ENCODE data around the gene FLAD1. TPM values are rescaled to one million over a fixed set of nuclear protein-coding genes. Genes with fewer than 3 reads are reported as not detected.

Gene FLAD1
- total RNA-seq, 1 donor from 2014 or later: 20.6 TPM

GRCh38 chr1:155001675-155002463, 18.7 kb downstream of the FLAD1 start:
- no peaks in the 10 kb centered on the region for H3K27me3 ChIP-seq
- H3K36me3 ChIP-seq: no peaks in the 10 kb centered on the region
- peak overlapping the region; percentile 99 for H3K27ac ChIP-seq
- H3K4me1 ChIP-seq: peaks cover 59% of the 10 kb centered on the region
- intact Hi-C loops (cut with DNase I): loop anchor here (2.0 to 5.0 kb wide), 4 partner anchors 15 to 675 kb away; partner anchors contain the start of genes ADAM15 and ATP8B2
- DNase-seq (ENCODE audit: extremely low spot score in 2 of 2): peak; percentile 99 to 100
- H3K9me3 ChIP-seq: no peaks in the 10 kb centered on the region
- H3K4me3 ChIP-seq: peak overlapping the region; percentile 84 to 85
- TF ChIP-seq POLR2AphosphoS5 (IDR thresholded peaks at IDR 0.05; ENCODE audit: insufficient read depth in 1 of 2, low read depth in 1 of 2) (peak; percentile 30 to 93), CTCF (IDR thresholded peaks at IDR 0.05) (peak in 1 of 3 experiments; percentile 43), POLR2A (IDR thresholded peaks at IDR 0.05) (peak in 1 of 2 donors; percentile 90)

DNA sequence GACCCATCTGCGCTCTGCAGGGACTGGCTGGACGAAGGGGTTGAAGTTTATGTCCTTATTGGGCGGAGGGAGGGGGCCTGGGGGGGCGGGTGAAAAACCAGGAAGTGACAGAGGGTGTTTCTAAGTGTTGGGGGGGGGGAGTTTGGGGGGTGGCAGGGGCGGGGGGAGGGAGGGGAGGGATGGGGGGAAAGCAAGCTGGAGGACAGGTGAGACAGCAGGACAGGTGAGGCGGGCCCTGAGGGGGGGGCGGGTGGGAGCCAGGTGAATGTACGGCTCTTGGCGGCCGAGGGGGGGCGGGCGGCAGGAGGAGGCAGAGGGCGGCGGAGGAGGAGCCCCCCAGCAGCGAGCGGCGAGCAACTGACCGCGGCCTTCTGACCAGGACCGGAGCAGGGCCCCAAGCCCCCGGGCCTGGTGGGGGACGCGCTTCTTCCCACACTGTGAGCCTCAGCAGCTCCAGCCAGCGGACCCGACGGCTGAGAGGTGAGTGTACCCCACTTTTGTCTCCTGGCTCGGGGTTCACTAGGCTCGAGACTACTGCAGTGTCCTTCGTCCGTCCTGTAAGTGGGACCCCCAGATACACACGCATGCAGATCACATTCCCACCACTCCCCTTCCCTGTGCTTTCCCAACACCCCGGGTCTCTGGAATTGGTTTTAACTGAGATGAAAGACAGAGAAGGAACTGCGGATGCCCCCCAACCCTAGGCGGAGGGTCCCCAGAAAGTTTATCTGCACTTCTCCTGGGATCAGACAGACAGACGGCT, 19.5 kb downstream of the FLAD1 start, which contains the start of gene ZBTB7B:
Gene ZBTB7B, plus strand, starts transcription at position 339 of the 763 bp plus-strand sequence. CDS start 11,859 bp downstream, outside the sequence.
- H3K27me3 ChIP-seq: no peaks in the 10 kb centered on the region
- no peaks in the 10 kb centered on the region for H3K9me3 ChIP-seq
- H3K27ac ChIP-seq: peak within 1 kb of the TSS; percentile 99
- intact Hi-C loops (cut with DNase I): loop anchor here (5.0 kb wide), 3 partner anchors 35 to 675 kb away; partner anchors contain the start of genes ADAM15 and ATP8B2
- no peaks in the 10 kb centered on the region for H3K36me3 ChIP-seq
- peak in 1 of 2 donors; percentile 91 for DNase-seq (ENCODE audit: extremely low spot score in 2 of 2)
- TF ChIP-seq CTCF (IDR thresholded peaks at IDR 0.05) (no peak), POLR2AphosphoS5 (IDR thresholded peaks at IDR 0.05; ENCODE audit: insufficient read depth in 1 of 2, low read depth in 1 of 2) (no peak), POLR2A (IDR thresholded peaks at IDR 0.05) (no peak)
- H3K4me1 ChIP-seq: peaks cover 66% of the 10 kb centered on the region
- peak within 1 kb of the TSS; percentile 84 to 85 for H3K4me3 ChIP-seq

- no peak for DNase-seq (ENCODE audit: extremely low spot score in 2 of 2)
- Histone ChIP-seq H3K36me3 (no peaks in the 10 kb centered on the region), H3K27me3 (no peaks in the 10 kb centered on the region), H3K9me3 (no peaks in the 10 kb centered on the region), H3K27ac (peak overlapping the region; percentile 99), H3K4me3 (peak overlapping the region; percentile 84 to 85), H3K4me1 (peaks cover 69% of the 10 kb centered on the region)
- TF ChIP-seq POLR2AphosphoS5 (IDR thresholded peaks at IDR 0.05; ENCODE audit: insufficient read depth in 1 of 2, low read depth in 1 of 2) (no peak), POLR2A (IDR thresholded peaks at IDR 0.05) (no peak), CTCF (IDR thresholded peaks at IDR 0.05) (no peak)
- intact Hi-C loops (cut with DNase I): loop anchor here (5.0 kb wide), 3 partner anchors 36 to 676 kb away; partner anchors contain the start of genes ADAM15 and ATP8B2
Observed at GRCh38 chr1:155003227-155003765, 20.2 kb downstream of the FLAD1 start.

GRCh38 chr1:155003766-155004351, 20.7 kb downstream of the FLAD1 start:
- intact Hi-C loops (cut with DNase I): loop anchor here (5.0 kb wide), 3 partner anchors 37 to 677 kb away; partner anchors contain the start of genes ADAM15 and ATP8B2
- H3K27me3 ChIP-seq: no peaks in the 10 kb centered on the region
- TF ChIP-seq POLR2A (IDR thresholded peaks at IDR 0.05): no peak
- no peak for TF ChIP-seq POLR2AphosphoS5 (IDR thresholded peaks at IDR 0.05; ENCODE audit: insufficient read depth in 1 of 2, low read depth in 1 of 2)
- peak overlapping the region; percentile 84 to 85 for H3K4me3 ChIP-seq
- peak in 1 of 2 donors; percentile 91 for DNase-seq (ENCODE audit: extremely low spot score in 2 of 2)
- H3K36me3 ChIP-seq: no peaks in the 10 kb centered on the region
- H3K27ac ChIP-seq: peak overlapping the region; percentile 99
- H3K4me1 ChIP-seq: peaks cover 69% of the 10 kb centered on the region
- no peaks in the 10 kb centered on the region for H3K9me3 ChIP-seq
